ENCODE measurements around the gene AP2M1.

DNA sequence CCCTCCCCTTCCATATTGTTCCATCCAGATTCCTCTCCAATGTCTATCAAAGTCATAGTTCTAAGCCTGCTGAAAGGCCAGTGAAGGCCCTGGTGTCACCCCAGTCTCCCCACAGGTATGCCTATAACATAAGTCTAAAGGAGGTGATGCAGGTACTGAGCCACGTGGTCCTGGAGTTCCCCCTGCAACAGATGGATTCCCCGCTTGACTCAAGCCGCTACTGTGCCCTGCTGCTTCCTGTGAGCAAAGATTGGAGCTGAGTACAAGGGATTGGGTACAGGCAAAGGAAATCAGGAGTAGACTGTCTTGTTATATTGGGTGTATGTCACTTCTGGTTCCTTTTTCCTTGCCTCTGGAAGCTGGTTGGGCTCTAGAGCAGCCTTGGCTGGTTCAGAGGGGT is 31.3 kb upstream of the AP2M1 start:
- no peak for TF ChIP-seq POLR2A (IDR thresholded peaks at IDR 0.05)
- no peak for TF ChIP-seq EP300 (IDR thresholded peaks at IDR 0.05)
- TF ChIP-seq, protein P1, sequence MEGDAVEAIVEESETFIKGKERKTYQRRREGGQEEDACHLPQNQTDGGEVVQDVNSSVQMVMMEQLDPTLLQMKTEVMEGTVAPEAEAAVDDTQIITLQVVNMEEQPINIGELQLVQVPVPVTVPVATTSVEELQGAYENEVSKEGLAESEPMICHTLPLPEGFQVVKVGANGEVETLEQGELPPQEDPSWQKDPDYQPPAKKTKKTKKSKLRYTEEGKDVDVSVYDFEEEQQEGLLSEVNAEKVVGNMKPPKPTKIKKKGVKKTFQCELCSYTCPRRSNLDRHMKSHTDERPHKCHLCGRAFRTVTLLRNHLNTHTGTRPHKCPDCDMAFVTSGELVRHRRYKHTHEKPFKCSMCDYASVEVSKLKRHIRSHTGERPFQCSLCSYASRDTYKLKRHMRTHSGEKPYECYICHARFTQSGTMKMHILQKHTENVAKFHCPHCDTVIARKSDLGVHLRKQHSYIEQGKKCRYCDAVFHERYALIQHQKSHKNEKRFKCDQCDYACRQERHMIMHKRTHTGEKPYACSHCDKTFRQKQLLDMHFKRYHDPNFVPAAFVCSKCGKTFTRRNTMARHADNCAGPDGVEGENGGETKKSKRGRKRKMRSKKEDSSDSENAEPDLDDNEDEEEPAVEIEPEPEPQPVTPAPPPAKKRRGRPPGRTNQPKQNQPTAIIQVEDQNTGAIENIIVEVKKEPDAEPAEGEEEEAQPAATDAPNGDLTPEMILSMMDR (IDR thresholded peaks at IDR 0.05), result no peak
- no peak for TF ChIP-seq POLR2AphosphoS5 (IDR thresholded peaks at IDR 0.05)

Data from upper lobe of left lung (tissue), 4 donors.